NCI-H1417 treated with DMSO at 0.1 percent for 48 hours (cell line): ENCODE results near the gene AVPR2.

Experiments used
- DNase-seq: peaks from one replicate; lab custom pipeline; 2025; lab: John Stamatoyannopoulos, UW

The AVPR2 gene

DNA sequence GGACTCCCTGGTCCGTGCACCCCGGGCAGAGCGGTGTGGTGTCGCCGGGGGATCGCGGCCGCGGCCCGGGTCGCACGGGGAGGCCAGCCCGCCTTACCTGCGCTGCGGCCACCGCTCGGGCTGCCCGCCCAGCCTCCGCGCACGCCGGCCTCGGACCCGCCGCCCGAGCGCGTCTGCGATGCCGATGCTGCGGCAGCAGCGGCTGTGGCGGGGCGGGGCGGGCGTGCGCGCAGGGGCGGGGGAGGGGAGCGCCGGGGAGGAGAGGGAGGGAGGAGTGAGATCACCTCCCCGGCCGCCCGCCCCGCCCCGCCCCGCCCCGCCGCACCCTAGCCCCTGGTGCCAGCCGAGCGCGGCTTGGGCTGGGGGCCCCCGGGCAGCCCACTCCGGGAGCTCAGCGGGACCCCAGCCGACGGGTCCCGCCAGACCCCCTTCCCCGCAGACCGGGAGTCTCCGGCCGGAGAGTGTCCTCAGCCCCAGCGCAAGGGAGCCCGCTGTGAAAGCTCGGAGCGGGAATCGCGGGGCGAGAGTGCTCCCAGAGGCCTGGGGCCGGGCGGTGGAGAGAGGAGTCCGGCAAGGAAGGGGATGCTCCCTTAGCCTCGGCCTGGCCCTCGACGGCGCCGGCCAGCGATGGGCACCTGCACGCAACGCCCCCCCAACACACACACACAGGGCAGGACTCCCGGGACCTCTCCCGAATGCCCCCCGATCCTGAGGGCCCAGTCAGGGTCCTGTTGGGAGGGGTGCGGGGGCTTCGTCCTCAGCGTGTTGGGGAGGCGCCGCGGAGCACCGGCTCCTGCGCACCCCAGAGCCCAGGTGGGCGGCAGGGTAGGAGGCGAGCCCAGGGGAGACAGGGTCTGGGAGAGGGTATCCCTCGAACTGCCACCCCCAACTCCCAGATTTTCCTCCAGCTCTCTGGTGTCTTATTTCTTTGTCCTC lies 18.2 kb upstream of the AVPR2 start, which contains the start of gene L1CAM:
L1CAM (minus strand) TSS at position 206 of the 936 bp plus-strand sequence. CDS start 10,337 bp downstream, outside the sequence.
- DNase-seq, result no peak

DNA sequence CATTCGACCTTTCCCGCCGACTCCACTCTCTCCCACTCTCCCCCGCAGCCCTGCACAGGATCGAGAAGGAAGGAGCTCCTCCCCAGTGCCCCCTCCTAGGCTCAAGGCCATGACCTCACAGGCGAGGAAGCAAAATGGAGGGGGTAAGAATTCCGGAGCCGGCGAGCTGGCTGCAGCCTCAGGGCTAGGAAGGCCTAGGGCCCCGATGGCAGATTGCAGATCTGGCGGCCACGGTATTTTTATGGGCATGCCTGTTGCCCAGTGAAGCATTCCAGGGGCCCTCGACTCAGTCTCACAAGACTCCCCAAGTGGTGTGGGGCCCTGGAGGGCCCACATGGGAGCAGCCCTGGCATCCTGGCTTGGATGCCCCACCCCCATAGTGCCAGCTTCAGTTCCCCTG lies 17.6 kb upstream of the AVPR2 start:
- DNase-seq, result no peak

DNA sequence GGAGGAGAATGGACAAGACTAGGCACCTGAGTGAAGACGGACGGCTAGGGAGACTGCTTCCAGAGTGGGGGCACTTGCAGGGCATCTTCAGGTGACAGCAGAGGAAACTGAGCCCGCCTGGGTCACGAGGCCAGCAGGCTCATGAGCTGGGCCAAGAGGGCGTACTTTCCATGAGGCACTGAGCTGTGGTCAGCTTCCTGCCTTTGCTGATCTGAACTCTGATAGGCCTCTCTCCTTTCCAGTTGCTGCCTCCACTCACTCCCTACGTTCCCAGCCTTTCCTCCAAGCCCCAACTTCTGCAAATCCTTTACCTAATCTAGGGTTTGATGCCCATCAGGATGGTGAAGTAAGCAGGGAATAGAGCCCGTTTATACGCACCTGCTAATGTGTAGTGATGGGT lies 17.1 kb upstream of the AVPR2 start:
- DNase-seq, result no peak

DNA sequence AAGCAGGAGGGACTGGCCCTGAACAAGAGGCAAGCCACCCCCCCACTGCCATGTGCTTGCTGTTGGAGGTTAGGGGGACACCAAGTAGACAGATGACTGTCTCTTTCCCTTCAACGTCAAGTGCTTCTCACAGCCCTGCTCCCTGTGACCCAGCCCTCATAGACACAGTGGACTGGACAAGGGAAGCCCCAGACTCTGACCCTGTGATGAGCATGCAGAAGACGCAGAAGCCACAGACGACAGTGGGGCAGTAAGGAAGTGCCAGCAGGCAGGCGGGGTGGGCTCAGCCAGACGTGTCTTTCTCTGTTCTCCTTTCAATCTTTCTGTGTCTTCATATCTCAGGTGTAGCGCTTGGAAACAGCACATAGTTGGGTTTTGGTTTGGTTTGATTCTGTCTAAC lies 16.1 kb upstream of the AVPR2 start:
- no peak for DNase-seq

DNA sequence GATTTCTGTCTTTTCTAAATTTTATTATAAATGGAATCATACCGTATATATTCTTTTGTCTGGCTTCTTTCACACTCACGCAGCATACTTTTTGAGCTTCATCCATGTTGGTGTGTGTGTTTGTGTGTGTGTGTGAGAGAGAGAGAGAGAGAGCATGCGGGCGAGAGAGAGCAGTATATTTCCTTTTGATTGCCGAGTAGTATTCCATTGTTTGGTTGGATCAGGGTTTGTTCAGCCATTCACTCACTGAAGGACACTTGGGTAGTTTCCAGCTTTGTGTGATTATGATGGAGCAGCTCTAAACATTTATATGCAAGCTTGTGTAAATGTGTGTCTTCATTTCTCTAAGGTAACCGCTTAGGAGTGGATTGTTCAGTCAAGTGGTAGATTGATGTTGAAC lies 15.3 kb upstream of the AVPR2 start:
- DNase-seq, result no peak

DNA sequence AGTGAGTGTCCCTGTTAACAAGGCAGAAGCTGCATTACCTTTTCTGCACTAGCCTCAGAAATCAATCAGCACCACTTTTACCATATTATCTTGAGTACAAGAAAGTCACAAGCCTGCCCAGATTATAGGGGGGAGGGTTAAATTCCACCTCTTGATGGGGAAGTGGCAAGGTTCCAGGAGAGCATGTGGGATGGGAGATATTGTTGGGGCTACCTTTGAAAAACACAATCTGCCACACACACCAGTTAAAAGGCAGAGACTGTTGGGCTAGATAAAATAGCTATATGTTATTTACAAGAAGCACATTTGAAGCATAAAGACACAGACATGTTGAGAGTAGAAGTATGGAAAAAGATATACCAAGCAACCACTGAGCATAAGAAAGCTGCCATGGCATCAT lies 6.6 kb upstream of the AVPR2 start:
- DNase-seq, result no peak

DNA sequence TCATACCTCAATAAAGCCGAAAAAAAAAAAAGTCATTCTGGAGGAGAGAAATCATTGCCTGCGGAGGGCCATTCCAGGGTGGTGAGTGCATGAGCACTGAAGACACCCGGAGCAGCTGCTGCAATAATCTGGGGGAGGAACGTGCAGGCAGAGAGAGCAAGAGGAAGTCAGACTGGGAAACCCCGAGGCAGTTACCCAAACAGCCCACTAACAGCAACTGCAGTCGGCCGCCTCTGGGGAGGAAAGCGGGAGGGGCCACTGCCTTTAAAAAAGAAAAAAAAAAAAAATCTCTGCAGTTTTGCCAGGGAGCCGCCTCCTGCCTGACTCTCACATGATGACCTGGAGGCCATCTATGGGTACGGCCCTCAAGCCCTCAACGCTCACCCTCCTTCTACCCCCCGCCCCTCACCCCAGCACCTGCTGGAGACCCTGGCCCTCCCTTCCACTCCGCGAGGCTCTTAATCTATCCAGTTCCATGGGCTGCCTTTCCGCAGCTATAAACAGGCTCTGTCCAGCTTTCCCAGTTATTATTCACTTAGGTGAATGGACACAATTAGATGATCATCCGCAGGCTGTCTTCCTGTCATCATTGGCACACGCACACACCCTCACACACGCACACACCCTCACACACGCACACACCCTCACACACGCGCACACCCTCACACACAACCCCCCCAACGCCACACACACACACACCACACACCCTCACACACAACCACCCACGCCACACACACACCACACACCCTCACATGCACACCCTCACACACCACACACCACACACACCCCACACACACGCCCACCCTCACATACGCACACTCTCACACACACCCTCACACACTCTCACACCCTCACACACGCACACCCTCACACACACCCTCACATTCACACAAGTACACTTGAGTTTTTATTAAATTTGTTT lies 3.4 kb upstream of the AVPR2 start:
- DNase-seq, result peak; percentile 39

DNA sequence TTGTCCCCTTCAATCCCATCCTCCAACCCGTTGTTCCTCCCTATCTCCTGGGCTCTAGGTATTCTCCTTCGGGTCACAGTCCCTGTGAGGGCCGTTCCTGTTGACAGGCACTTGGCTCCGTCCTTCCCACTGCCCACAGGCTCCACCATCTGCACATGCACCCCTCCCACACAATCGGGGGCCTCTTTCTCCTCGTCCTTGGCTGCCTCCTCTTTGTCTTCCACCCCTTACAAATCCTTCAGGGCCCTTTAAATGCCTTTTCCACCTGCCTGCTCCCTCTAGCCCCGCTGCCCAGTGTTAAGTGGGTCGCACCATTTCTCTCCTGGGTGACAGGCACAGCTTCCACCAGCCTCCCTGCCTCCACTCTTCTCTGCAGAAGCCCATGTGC lies 2.7 kb upstream of the AVPR2 start:
- no peak for DNase-seq

DNA sequence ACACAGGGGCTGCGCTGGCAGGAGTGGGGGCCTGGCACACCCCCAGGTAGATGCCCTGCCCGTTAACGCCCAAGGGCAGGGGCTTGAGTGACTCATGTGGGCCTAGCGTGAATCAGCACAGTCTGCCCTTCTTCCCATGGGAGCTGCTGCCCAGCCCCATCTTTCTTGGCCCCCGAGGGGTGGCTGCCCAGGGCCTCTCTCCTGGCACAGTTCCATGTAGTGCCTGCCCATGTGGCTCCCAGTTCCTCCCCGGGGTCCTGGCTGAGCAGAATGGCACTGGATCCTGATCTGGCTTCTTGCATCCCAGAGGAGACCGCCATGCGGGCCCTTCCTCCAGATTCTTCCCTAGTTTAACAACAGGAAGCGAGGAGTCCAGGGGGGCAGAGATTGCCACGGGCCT lies 2.1 kb upstream of the AVPR2 start:
- no peak for DNase-seq

DNA sequence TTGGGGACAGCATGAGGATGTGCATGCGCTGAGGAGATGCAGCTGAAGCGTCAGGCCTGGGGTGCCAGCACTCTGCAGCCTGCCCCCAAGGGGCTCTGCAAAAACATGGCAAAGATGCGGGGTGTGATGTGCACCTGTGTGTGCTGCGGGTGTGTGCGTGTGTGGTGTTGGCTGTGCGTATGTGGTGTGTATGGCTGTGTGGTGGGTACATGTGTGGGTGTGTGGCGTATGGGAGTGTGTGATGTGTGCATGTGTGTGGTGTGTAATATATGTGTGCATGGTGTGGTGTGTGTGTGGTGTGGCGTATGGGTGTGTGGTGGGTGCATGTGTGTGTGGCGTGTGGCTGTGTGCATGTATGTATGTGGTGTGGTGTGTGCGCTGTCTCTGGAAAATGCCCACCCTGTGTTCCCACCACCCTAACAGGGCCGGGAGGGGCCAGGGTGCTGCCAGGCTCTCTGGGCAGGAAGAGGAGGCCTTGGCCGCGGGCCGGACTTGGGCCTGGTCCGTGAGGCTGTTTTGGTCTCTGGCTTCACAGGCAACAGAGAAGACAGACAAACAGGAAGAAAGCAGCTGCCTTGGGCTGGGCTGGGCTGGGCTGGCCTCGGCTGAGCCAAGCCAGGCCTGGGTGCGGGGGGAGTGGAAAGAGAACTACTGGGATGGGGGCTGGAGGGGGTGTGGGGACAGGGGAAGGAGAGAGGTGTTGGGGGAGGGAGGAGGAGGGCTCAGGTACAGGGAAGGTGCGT lies 1.1 kb upstream of the AVPR2 start:
- no peak for DNase-seq

DNA sequence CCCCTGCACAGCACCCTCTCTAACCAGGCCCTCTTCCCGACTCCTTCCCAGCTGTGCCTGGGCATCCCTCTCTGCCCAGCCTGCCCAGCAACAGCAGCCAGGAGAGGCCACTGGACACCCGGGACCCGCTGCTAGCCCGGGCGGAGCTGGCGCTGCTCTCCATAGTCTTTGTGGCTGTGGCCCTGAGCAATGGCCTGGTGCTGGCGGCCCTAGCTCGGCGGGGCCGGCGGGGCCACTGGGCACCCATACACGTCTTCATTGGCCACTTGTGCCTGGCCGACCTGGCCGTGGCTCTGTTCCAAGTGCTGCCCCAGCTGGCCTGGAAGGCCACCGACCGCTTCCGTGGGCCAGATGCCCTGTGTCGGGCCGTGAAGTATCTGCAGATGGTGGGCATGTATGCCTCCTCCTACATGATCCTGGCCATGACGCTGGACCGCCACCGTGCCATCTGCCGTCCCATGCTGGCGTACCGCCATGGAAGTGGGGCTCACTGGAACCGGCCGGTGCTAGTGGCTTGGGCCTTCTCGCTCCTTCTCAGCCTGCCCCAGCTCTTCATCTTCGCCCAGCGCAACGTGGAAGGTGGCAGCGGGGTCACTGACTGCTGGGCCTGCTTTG lies 1.1 kb downstream of the AVPR2 start:
- no peak for DNase-seq

DNA sequence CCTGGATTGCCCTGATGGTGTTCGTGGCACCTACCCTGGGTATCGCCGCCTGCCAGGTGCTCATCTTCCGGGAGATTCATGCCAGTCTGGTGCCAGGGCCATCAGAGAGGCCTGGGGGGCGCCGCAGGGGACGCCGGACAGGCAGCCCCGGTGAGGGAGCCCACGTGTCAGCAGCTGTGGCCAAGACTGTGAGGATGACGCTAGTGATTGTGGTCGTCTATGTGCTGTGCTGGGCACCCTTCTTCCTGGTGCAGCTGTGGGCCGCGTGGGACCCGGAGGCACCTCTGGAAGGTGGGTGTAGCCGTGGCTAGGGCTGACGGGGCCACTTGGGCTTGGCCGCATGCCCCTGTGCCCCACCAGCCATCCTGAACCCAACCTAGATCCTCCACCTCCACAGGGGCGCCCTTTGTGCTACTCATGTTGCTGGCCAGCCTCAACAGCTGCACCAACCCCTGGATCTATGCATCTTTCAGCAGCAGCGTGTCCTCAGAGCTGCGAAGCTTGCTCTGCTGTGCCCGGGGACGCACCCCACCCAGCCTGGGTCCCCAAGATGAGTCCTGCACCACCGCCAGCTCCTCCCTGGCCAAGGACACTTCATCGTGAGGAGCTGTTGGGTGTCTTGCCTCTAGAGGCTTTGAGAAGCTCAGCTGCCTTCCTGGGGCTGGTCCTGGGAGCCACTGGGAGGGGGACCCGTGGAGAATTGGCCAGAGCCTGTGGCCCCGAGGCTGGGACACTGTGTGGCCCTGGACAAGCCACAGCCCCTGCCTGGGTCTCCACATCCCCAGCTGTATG lies 1.8 kb downstream of the AVPR2 start:
- DNase-seq, result no peak

DNA sequence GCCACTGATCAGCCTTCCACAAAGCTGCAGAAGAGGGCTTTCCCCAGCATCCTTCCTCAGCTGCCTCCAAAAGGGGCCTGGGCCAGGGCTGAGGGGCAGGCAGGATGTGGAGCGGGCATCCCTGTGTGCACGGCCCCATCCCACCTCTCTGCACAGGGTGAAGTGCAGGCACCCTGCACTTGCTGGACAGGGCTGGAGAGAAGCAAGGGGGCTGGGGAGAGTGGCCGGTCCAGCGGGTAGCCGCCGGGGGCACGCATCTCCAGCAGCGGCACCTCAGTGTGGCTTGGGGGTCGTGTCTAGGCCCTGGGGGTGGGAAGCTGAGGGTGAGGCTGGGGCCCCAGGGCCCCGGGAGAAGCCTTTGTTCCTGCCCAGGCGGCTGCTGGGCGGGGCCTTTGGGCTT lies 3.0 kb downstream of the AVPR2 start:
- no peak for DNase-seq

DNA sequence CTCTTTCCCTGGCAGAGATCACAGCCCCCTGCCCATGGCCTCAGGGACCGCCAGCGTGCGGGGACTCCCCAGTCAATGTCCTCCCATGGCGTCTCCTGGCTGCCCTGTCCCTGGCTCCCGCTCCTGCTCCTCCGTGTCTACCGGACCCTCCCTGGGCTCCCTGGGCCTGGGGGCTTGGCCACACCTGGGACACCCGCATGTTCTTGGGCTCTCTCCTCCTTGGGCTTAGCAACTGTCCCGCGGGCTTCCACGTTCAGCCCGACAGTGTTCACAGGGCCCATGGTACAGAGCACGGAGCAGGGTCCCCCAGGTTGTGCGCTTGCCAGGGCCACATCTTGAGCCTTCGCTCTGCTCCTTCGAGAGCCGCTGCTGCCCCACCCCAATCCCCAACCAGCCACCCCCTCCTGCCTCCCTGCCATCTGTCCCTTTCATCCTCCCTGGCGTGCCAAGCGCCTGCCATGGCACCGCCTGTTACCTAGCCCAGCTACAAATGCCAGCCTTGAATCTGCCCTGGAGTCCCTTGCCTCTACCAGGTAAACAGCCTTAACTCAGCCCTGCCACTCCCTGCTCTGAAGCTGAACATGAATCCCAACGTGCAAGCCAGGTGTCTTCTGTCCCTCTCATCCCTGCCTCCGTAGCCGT lies 3.9 kb downstream of the AVPR2 start:
- no peak for DNase-seq

DNA sequence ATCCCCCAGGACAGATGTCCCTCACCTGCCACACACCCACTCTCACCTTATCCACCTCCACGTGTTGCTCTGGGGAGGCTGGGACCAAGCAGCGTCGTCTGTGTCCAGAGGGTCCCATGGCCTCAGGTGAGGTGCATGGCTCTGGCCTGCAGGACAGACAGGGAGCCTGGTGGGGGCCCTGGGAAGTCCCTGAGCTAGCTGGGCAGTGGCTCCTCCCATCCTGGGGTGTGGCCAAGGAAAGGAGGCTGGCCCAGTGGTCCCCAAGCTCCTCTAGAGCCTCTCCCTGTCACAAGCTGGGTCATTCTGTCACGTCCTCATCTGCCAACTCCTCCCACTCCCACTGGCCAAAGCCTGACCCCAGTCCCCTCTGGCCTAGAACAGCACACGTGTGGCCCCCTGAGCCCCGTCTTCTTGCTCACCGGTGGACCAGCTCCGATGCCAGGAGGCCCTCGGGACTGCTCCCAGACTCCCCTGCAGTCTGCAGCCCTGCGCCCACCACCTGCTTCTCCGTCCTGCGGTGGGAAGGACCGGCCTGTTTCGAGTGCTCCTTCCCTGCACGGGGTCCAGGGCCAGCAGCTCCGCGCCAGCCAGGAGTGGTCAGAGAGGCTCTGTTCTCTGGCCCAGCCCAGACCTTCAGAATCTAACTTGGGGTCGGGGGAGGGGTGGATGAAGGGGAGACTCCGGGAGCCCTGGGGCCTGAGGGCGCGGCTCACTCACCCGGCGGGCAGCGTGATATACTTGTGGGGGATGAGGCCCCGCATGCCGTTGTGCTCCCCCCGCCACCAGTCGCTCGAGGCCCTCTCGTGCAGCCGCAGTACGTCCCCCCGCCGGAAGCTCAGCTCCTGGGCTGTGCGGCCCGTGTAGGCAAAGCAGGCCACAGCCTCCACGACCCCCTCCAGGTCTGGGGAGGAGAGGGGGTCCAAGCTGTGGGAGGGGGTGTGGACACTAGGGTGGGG lies 4.8 kb downstream of the AVPR2 start:
- DNase-seq, result no peak

DNA sequence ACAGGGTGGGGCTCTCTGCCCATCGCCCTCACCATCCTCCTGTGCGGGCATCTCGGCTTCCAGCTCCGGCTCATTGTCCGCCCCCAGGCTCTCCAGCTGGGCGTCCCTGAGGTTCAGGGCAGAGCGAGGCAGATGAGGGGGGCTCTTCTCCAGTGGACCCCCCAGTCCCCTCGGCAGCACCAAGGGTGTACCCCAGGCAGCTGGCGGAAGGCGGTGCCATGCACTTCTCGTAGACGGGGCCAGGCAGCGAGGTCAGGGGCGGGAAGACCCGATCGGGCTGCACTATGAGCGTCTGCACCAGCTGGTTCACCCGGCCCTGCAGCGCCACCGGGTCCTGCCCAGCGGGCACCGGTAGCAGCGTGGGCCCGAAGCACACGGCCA lies 5.5 kb downstream of the AVPR2 start:
- no peak for DNase-seq

DNA sequence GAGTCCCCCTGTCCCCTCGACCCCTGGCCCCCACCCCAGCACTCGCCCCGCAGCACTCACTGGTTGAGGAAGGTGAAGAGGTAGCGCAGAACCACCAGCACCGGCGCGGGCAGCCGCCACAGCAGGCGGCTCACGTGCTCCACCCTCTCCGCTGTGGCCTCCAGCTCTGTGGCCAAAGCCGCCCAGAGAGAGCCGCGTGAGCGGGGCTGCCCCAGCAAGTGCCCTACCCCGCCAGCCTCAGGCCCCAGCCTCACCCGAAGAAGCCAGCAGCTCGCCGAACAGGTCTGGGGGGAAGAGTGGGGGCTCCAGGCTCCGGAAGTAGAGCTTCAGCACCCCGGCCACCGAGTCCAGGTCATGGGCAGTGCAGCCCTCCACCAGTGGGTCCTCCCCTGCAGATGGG lies 6.0 kb downstream of the AVPR2 start:
- DNase-seq, result no peak

DNA sequence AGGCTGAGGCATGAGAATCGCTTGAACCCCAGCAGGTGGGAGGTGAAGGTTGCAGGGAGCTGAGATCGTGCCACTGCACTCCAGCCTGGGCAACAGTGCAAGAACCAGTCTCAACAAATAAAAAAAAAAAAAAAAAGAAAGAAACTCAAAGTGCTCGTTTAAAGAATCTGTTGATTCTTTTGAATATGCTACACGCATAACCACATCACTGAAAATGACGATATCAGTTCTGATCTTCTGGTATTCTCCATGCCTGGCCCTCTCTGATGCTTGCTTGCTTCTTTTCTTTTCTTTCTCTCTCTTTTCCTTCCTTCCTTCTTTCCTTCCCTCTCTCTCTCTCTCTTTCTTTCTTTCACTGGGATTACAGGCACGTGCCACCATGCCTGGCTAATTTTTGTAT lies 7.3 kb downstream of the AVPR2 start:
- no peak for DNase-seq

DNA sequence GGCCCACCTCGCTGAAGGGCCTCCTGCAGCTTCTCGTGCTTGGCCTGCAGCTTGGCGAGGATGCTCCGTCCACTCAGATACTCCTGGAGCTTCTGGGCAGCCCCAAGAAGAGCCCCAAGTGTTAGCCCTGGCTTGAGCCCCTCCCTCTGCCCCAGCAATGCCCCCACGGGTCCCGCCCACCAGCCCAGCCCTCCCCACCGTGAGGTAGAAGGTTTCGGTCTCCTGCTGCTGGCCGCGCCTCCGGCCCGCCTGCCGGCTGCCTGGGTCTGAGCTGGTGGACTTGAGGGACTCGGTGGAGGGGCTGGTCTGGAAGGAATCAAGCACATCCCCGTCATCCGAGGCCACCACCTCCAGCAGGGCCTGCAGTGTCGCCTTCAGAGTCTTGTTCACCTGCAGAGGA lies 8.7 kb downstream of the AVPR2 start:
- DNase-seq, result no peak
